Measurements from ENCODE around the gene AP5S1. TPM values are rescaled to one million over a fixed set of nuclear protein-coding genes. Genes with fewer than 3 reads are reported as not detected.
A peak's percentile ranks its signal among the peaks of the same experiment; 100 is the strongest.
"Not testable (repeated sequence)": the region's sequence is repeated elsewhere in the genome, so short reads cannot be mapped to it uniquely, and the experiment has no call there.

The AP5S1 gene
- total RNA-seq, 1 experiment from 2014 or later: 18.3 TPM

- Histone ChIP-seq H3K4me3 (no peak overlapping the region), H3K9me3 (ENCODE audit: insufficient read depth, low read depth) (peaks cover 6% of the 10 kb centered on the region; the same call in 1 of the 2 replicates), H3K4me1 (replicated peaks; ENCODE audit: insufficient read depth) (peaks cover 10% of the 10 kb centered on the region), H3K27me3 (ENCODE audit: insufficient read depth, low read depth) (no peaks in the 10 kb centered on the region), H3K4me2 (no peak overlapping the region), H3F3A (ENCODE audit: insufficient read depth, low read depth) (peaks cover 25% of the 10 kb centered on the region; the same call in 1 of the 2 replicates), H3K36me3 (ENCODE audit: low read depth) (no peaks in the 10 kb centered on the region), H3K27ac (no peak overlapping the region), H3K9me2 (ENCODE audit: insufficient read depth) (no peaks in the 10 kb centered on the region), H3K79me2 (ENCODE audit: low read depth) (no peaks in the 10 kb centered on the region), H2AFZ (no peak overlapping the region), H4K20me1 (ENCODE audit: insufficient read depth) (no peaks in the 10 kb centered on the region)
- ChIA-PET CTCF (no interaction called here), POLR2A (ENCODE audit: unreplicated experiment) (interaction anchor here (0.8 kb wide), 1 partner anchor 9 kb away, joined by 4 read pairs; no protein-coding TSS in a partner anchor)
- no TSS peak for BruUV-seq (replicated peaks)
- no peak for TF ChIP-seq EZH2 (IDR thresholded peaks at IDR 0.05; ENCODE audit: low read depth)
- intact Hi-C loops (cut with micrococcal nuclease; ENCODE audit: unreplicated experiment): no loop called here
- no peak for DNase-seq
These were observed 15.8 kb downstream of the AP5S1 start for GRCh38 chr20:3836132-3836531.

GRCh38 chr20:3839328-3839727 lies 19.0 kb downstream of the AP5S1 start:
- no TSS peak for BruUV-seq (replicated peaks)
- Histone ChIP-seq H3K79me2 (ENCODE audit: low read depth) (peaks cover 3% of the 10 kb centered on the region; the same call in 1 of the 2 replicates), H3K4me2 (no peak overlapping the region), H3K36me3 (ENCODE audit: low read depth) (no peaks in the 10 kb centered on the region), H3K27me3 (ENCODE audit: insufficient read depth, low read depth) (no peaks in the 10 kb centered on the region), H3K4me3 (no peak overlapping the region), H3F3A (ENCODE audit: insufficient read depth, low read depth) (peaks cover 34% of the 10 kb centered on the region; the same call in 1 of the 2 replicates), H3K9me3 (ENCODE audit: insufficient read depth, low read depth) (peaks cover 6% of the 10 kb centered on the region; the same call in 1 of the 2 replicates), H3K27ac (no peak overlapping the region), H4K20me1 (ENCODE audit: insufficient read depth) (no peaks in the 10 kb centered on the region), H3K9me2 (ENCODE audit: insufficient read depth) (no peaks in the 10 kb centered on the region), H3K4me1 (replicated peaks; ENCODE audit: insufficient read depth) (peaks cover 36% of the 10 kb centered on the region), H2AFZ (no peak overlapping the region)
- POLR2A ChIA-PET (ENCODE audit: unreplicated experiment): no interaction called here
- no peak for DNase-seq
- intact Hi-C loops (cut with micrococcal nuclease; ENCODE audit: unreplicated experiment): no loop called here
- CTCF ChIA-PET: no interaction called here
- TF ChIP-seq EZH2 (IDR thresholded peaks at IDR 0.05; ENCODE audit: low read depth) (no peak), CTCF (conservative IDR thresholded peaks at IDR 0.05) (no peak)

GRCh38 chr20:3840201-3840600 lies 19.9 kb downstream of the AP5S1 start:
- BruUV-seq (replicated peaks); H3K4me2 ChIP-seq; H3K27me3 ChIP-seq (ENCODE audit: insufficient read depth, low read depth); H4K20me1 ChIP-seq (ENCODE audit: insufficient read depth); POLR2A ChIA-PET (ENCODE audit: unreplicated experiment); H2AFZ ChIP-seq; CTCF ChIA-PET; H3K9me3 ChIP-seq (ENCODE audit: insufficient read depth, low read depth); H3K79me2 ChIP-seq (ENCODE audit: low read depth); H3K4me3 ChIP-seq; H3K9me2 ChIP-seq (ENCODE audit: insufficient read depth); H3K36me3 ChIP-seq (ENCODE audit: low read depth): not testable (repeated sequence)
- Histone ChIP-seq H3K4me1 (replicated peaks; ENCODE audit: insufficient read depth) (peaks cover 44% of the 10 kb centered on the region), H3F3A (ENCODE audit: insufficient read depth, low read depth) (peaks cover 43% of the 10 kb centered on the region; the same call in 1 of the 2 replicates), H3K27ac (peak overlapping the region; percentile 60)
- peak in 1 of 2 experiments; percentile 81 for DNase-seq
- intact Hi-C loops (cut with micrococcal nuclease; ENCODE audit: unreplicated experiment): loop anchor here (10.0 kb wide), 1 partner anchor 125 kb away; the partner anchor contains the start of gene SIGLEC1

DNA sequence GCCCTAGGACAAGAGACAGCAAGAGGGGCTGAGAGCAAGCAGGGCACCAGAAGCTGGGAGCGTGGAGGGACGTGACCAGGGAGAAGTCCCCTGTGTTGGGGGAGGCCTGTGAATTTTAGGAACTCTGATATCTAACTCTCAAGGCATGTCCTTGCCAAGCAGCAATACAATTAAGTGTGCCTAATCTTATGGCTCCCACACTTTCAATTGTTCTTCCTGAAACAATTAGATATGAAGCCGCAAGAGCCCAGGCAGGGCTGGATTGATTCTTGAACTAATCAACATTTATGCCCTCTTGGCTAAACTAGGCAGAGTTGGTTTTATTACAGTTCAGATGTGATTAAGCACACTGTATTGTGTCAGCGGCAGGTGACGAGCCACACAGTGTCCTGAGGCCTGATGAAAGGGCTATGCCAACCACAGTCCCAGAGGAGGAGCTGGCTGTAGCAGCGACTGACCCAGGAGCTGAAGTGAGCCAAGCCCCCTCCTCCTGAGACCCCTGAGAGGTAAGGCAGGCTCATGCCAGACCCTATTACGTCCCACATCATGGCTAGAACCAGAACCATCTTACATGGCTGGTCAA lies 22.1 kb downstream of the AP5S1 start:
- TF ChIP-seq CTCF (conservative IDR thresholded peaks at IDR 0.05) (no peak), EZH2 (IDR thresholded peaks at IDR 0.05; ENCODE audit: low read depth) (no peak)
- CTCF ChIA-PET: interaction anchor here (1.1 kb wide), 1 partner anchor 90 kb away, joined by 4 read pairs; no protein-coding TSS in a partner anchor

More for the DNA sequence above, 22.1 kb downstream of the AP5S1 start:
- H3K36me3 ChIP-seq (ENCODE audit: low read depth): no peaks in the 10 kb centered on the region
- H4K20me1 ChIP-seq (ENCODE audit: insufficient read depth): 0 out of 2 replicates have a peak, but pooled peaks cover under 1% of the 10 kb centered on the region
- H3K9me2 ChIP-seq (ENCODE audit: insufficient read depth): no peaks in the 10 kb centered on the region
- BruUV-seq (replicated peaks): no TSS peak
- H3F3A ChIP-seq (ENCODE audit: insufficient read depth, low read depth): peaks cover 59% of the 10 kb centered on the region; the same call in 1 of the 2 replicates
- peaks cover 52% of the 10 kb centered on the region for H3K4me1 ChIP-seq (replicated peaks; ENCODE audit: insufficient read depth)
- no peak overlapping the region for H3K4me3 ChIP-seq
- intact Hi-C loops (cut with micrococcal nuclease; ENCODE audit: unreplicated experiment): loop anchor here (10.0 kb wide), 1 partner anchor 128 kb away; the partner anchor contains the start of gene SIGLEC1
- H3K79me2 ChIP-seq (ENCODE audit: low read depth): peaks cover 16% of the 10 kb centered on the region
- peak overlapping the region; percentile 88 for H3K27ac ChIP-seq
- POLR2A ChIA-PET (ENCODE audit: unreplicated experiment): interaction anchor here (0.7 kb wide), 1 partner anchor 30 kb away, joined by 3 read pairs; no protein-coding TSS in a partner anchor
- peak overlapping the region; percentile 47; the same call in 1 of the 2 replicates for H3K4me2 ChIP-seq
- H3K27me3 ChIP-seq (ENCODE audit: insufficient read depth, low read depth): no peaks in the 10 kb centered on the region
- no peak overlapping the region for H2AFZ ChIP-seq
- no peak for DNase-seq
- peaks cover 6% of the 10 kb centered on the region; the same call in 1 of the 2 replicates for H3K9me3 ChIP-seq (ENCODE audit: insufficient read depth, low read depth)

All from PC-9 (cell line).